ENCODE data around the gene BCS1L.

The BCS1L gene

GRCh38 chr2:218662827-218663226 lies 3.3 kb downstream of the BCS1L start:
- no peak for DNase-seq

DNA sequence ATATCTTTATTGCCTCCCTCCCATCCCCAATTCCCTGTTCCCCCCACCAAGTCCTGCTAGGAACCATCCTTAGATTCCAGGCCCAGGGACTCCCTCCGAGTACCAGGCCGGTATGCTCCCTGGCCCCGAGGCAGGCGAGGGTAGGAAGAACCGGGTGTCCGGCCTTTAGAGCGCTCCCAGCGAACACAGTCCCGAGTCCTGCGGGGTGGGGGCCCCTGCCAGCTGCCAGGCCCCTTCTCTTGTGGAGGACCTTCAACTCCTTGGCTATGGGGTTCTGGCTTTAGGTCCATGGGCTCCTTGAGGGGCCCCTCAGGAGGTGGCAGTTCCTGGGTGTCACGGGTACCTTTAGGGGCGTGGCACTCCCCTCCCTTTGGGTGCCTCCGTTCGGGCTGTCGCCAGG lies 4.4 kb downstream of the BCS1L start:
- DNase-seq = no peak

- DNase-seq = no peak
Observed at GRCh38 chr2:218664653-218665052, 5.2 kb downstream of the BCS1L start.

DNA sequence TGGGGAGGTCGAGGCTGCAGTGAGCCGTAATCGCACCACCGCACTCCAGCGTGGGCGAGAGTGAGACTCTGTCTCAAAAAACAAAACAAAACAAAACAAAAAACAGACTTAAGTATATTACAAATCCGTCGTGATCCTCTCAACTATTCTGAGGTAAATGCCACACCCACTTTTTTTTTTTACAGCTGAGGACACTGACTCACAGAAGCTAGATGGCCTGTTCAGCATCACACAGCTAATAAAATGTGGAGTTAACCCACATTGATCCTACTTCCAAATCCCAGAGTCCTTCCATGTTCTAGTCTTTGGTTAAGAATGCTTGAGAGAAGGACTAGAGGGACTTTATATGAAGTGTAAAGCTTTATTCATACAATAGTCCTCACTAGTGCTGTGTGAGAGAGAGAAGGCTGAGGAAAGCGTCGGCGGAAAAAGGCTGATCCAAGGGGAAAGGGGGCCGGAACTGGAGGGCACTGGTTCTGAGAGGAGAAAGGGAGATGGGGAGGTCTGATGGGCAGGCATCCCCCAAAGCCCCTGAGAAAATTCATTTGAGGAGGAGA lies 11.7 kb downstream of the BCS1L start:
- no peak for DNase-seq

- peak; percentile 76 for DNase-seq
Observed at GRCh38 chr2:218671654-218672566, 12.4 kb downstream of the BCS1L start, which contains the start of the genes RNF25 and STK36. Gene RNF25 (minus strand): TSS chr2:218672002. CDS start chr2:218671970, 32 bp downstream. Gene STK36 (plus strand): TSS chr2:218672086. CDS start chr2:218672830, 744 bp downstream.

DNA sequence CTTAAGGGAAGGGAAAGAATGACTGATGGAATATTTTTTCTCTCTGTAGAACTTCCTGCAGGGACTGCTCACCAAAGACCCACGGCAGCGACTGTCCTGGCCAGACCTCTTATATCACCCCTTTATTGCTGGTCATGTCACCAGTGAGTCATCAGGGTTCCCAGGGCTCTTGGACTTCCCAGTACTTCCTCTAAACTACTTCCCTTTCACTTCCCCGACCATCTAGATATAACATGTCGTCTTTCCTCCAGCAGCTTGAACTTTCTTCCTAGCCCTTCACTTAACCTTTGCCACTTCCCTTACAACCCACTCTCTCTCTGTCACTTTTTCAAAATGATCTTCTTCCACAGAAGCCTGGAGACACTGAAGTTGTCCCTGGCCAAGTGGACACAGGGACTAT lies 19.6 kb downstream of the BCS1L start:
- peak; percentile 73 for DNase-seq

- DNase-seq = no peak
Observed at GRCh38 chr2:218680061-218680460, 20.6 kb downstream of the BCS1L start.

- DNase-seq = peak; percentile 79
Observed at GRCh38 chr2:218687400-218688060, 28.0 kb downstream of the BCS1L start.

GRCh38 chr2:218691234-218691633 lies 31.8 kb downstream of the BCS1L start:
- no peak for DNase-seq

- DNase-seq = no peak
Observed at GRCh38 chr2:218694405-218695145, 35.1 kb downstream of the BCS1L start.

DNA sequence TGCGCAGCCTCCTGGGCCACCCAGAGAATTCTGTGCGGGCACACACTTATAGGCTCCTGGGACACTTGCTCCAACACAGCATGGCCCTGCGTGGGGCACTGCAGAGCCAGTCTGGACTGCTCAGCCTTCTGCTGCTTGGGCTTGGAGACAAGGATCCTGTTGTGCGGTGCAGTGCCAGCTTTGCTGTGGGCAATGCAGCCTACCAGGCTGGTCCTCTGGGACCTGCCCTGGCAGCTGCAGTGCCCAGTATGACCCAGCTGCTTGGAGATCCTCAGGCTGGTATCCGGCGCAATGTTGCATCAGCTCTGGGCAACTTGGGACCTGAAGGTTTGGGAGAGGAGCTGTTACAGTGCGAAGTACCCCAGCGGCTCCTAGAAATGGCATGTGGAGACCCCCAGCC lies 39.4 kb downstream of the BCS1L start:
- no peak for DNase-seq

DNA sequence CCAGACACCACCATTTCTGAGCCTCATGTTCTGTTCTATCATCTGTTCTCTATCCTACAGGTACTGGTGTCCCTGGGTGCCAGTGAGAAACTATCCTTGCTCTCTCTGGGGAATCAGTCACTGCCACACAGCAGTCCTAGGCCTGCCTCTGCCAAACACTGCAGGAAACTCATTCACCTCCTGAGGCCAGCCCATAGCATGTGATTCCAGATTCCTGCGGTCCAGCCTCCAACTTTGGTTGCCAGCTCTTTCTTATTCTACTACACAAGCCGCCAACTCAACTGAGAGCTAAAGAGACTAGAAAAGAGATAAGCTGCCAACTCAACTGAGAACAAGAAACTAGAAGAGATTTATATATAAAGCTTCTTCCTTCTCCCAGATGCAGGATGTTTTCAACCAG lies 42.3 kb downstream of the BCS1L start:
- DNase-seq = no peak

GRCh38 chr2:218703341-218703740 lies 43.9 kb downstream of the BCS1L start:
- DNase-seq = no peak

GRCh38 chr2:218708086-218708485 lies 48.6 kb downstream of the BCS1L start:
- peak; percentile 47 for DNase-seq

DNA sequence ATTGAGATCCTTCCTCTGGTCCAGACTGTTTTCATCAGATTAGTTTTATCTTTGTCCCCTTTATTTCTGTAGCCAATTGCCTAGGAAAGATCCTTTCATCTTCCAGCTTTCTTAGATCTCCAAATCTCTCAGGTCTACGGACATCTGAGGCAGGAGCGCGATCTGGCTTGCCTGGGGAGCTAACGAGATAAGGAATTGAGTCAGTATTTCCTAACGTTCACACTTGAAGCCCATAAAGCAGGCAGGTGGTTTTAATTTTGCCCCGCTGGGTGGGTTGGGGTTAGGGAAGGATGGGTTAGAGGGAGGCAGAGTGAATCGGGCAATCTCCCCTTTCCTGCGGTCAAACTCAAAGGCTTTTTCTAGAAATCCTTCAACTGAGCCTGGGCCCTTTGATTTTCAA lies 50.4 kb downstream of the BCS1L start:
- DNase-seq = no peak

DNA sequence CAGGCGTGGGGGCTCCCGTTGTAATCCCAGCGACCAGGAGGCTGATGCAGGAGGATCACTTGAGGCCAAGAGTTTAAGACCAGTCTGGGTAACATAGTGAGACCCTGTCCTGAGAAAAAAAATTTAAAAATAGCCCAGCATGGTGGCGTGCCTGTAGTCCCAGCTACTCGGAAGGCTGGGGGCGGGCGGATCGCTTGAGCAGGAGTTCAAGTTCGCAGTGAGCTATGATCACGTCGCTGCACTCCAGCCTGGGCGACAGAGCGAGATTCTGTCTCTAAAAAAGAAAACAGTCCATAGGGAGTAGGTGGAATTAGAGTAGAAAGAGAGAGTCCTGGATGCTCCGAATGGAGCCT lies 50.8 kb downstream of the BCS1L start:
- DNase-seq = no peak

DNA sequence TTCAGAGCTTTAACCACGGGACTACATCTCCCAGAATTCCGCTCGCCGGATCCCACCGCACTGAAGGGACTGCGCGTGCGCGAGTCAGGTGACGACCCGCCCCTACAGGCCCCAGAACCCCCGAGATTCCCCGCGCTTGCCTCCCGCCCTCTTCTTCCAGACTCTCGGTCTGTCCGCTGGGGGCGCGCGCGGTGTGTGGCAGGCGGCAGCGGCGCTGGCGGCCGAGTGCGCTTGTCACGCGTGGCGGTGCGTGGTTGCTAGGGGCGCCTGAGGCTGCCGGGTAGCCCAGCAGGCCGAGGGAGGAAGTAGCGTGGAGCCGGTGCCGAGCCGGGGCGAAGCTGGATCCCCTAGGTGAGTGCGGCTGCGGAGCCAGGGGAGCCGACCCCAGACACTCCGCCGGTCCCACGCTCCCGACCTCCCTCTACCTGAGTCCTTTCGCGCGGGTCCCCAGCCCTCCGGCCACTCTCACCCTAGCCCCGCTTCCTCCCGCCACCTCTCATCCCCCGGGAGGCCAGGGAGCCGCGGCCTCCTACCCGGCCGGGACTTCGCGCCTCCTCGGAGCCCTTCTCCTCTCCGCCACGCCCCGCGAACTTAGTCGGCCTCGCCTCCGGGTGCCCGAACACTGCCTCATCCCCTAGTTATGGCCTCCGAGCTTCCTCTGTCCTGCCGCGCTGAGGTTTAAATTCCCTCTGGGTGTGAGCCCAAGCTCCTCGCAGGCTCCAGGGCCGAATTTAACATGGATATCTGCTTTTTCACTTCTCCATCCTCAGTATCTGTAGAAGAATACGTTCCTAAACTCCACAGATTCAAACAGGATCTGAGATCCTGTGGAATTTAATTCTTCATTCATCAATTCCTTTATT lies 51.4 kb downstream of the BCS1L start, which contains the start of gene TTLL4:
Gene TTLL4 (plus strand): TSS at position 149 of the 863 bp plus-strand sequence. CDS start 26,842 bp downstream, outside the sequence.
- DNase-seq = peak; percentile 97

- DNase-seq = no peak
Observed at GRCh38 chr2:218711550-218711929, 52.1 kb downstream of the BCS1L start.

Data from MV-4-11 (cell line).